ENCODE measurements around the gene NHSL2. TPM values are rescaled to one million over a fixed set of nuclear protein-coding genes. Genes with fewer than 3 reads are reported as not detected.
"Not testable (repeated sequence)": the region's sequence is repeated elsewhere in the genome, so short reads cannot be mapped to it uniquely, and the experiment has no call there.

Gene NHSL2
- polyA plus RNA-seq, 4 donors = 9.2 to 10.8 (median 9.6) TPM

- DNase-seq (ENCODE audit: low read depth in 4 of 4, low spot score in 3 of 4) = no peak
These were observed 128.2 kb downstream of the NHSL2 start for GRCh38 chrX:72038868-72039267.

- no peak for DNase-seq (ENCODE audit: low read depth in 4 of 4, low spot score in 3 of 4)
These were observed 129.9 kb downstream of the NHSL2 start for GRCh38 chrX:72040506-72040905.

GRCh38 chrX:72041176-72041575 is 130.5 kb downstream of the NHSL2 start:
- no peak for DNase-seq (ENCODE audit: low read depth in 4 of 4, low spot score in 3 of 4)

GRCh38 chrX:72041871-72042851 is 131.5 kb downstream of the NHSL2 start:
- no peak for DNase-seq (ENCODE audit: low read depth in 4 of 4, low spot score in 3 of 4)

GRCh38 chrX:72042852-72043248 is 132.2 kb downstream of the NHSL2 start:
- DNase-seq (ENCODE audit: low read depth in 4 of 4, low spot score in 3 of 4) = no peak

GRCh38 chrX:72043636-72044035 is 133.0 kb downstream of the NHSL2 start:
- DNase-seq (ENCODE audit: low read depth in 4 of 4, low spot score in 3 of 4) = no peak

GRCh38 chrX:72045141-72045540 is 134.5 kb downstream of the NHSL2 start:
- DNase-seq (ENCODE audit: low read depth in 4 of 4, low spot score in 3 of 4) = no peak

GRCh38 chrX:72045552-72046277 is 135.1 kb downstream of the NHSL2 start:
- no peak for DNase-seq (ENCODE audit: low read depth in 4 of 4, low spot score in 3 of 4)

- DNase-seq (ENCODE audit: low read depth in 4 of 4, low spot score in 3 of 4) = no peak
These were observed 135.8 kb downstream of the NHSL2 start for GRCh38 chrX:72046447-72046846.

- no peak for DNase-seq (ENCODE audit: low read depth in 4 of 4, low spot score in 3 of 4)
These were observed 138.1 kb downstream of the NHSL2 start for GRCh38 chrX:72048510-72049455.

- no peak for DNase-seq (ENCODE audit: low read depth in 4 of 4, low spot score in 3 of 4)
These were observed 139.4 kb downstream of the NHSL2 start for GRCh38 chrX:72050011-72050410.

GRCh38 chrX:72051589-72051988 is 140.9 kb downstream of the NHSL2 start:
- no peak for DNase-seq (ENCODE audit: low read depth in 4 of 4, low spot score in 3 of 4)

GRCh38 chrX:72052415-72053090 is 141.9 kb downstream of the NHSL2 start:
- no peak for DNase-seq (ENCODE audit: low read depth in 4 of 4, low spot score in 3 of 4)

GRCh38 chrX:72053508-72053907 is 142.9 kb downstream of the NHSL2 start:
- DNase-seq (ENCODE audit: low read depth in 4 of 4, low spot score in 3 of 4) = no peak

- no peak for DNase-seq (ENCODE audit: low read depth in 4 of 4, low spot score in 3 of 4)
These were observed 144.3 kb downstream of the NHSL2 start for GRCh38 chrX:72054779-72055489.

- DNase-seq (ENCODE audit: low read depth in 4 of 4, low spot score in 3 of 4) = no peak
These were observed 146.7 kb downstream of the NHSL2 start for GRCh38 chrX:72057331-72057730.

GRCh38 chrX:72057849-72058248 is 147.2 kb downstream of the NHSL2 start:
- no peak for DNase-seq (ENCODE audit: low read depth in 4 of 4, low spot score in 3 of 4)

GRCh38 chrX:72058346-72058745 is 147.7 kb downstream of the NHSL2 start:
- not testable (repeated sequence) for DNase-seq (ENCODE audit: low read depth in 4 of 4, low spot score in 3 of 4)

- DNase-seq (ENCODE audit: low read depth in 4 of 4, low spot score in 3 of 4) = no peak
These were observed 149.7 kb downstream of the NHSL2 start for GRCh38 chrX:72060196-72060920.
